K562 (cell line): Measurements from ENCODE around the gene MBD2. TPM values are rescaled to one million over a fixed set of nuclear protein-coding genes. Genes with fewer than 3 reads are reported as not detected.

Experiments used
- ADNP ChIP-seq: fragments of 200-800 bp; sonication (Bioruptor generic); IDR thresholded peaks from 2 replicates; pipeline ENCODE4 v1.6.1; 2016; ENCODE audit warnings: missing genetic modification characterization, missing compliant biosample characterization
- CCNT2 ChIP-seq: IDR thresholded peaks from 2 replicates; pipeline ENCODE4 v1.6.1; 2011; ENCODE audit warnings: borderline replicate concordance, low read depth, mild to moderate bottlenecking, moderate library complexity, mixed read lengths, low read length; ENCODE audit not compliant: insufficient read length; ENCODE audit errors: extremely low read depth
- EHMT2 ChIP-seq: fragments of 450-650 bp; IDR thresholded peaks from 2 replicates; pipeline ENCODE4 v1.6.1; 2018; ENCODE audit warnings: antibody characterized with exemption
- EP400 ChIP-seq: fragments of 450-650 bp; IDR thresholded peaks from 2 replicates; pipeline ENCODE4 v1.6.1; 2017; ENCODE audit warnings: antibody characterized with exemption, mild to moderate bottlenecking, moderate library complexity
- ETV1 ChIP-seq: fragments of 450-650 bp; conservative IDR thresholded peaks from 2 replicates; pipeline ENCODE4 v1.6.1; 2016; ENCODE audit warnings: missing genetic modification characterization, control low read depth, low read depth, missing compliant biosample characterization
- KLF1 ChIP-seq: fragments of 450-650 bp; IDR thresholded peaks from 2 replicates; pipeline ENCODE4 v1.6.1; 2016; ENCODE audit warnings: missing genetic modification characterization, missing compliant biosample characterization
- KLF6 ChIP-seq: fragments of 250-450 bp; sonication (Bioruptor Pico); IDR thresholded peaks from 2 replicates; pipeline ENCODE4 v1.4.0; 2020; ENCODE audit warnings: mild to moderate bottlenecking, moderate library complexity, borderline replicate concordance
- MCM7 ChIP-seq, 2 experiments: fragments of 450-650 bp; IDR thresholded peaks; 2 replicates each; pipeline ENCODE4 v1.6.1; 2016 to 2018
- PHF8 ChIP-seq: fragments of 200-600 bp; sonication (generic); IDR thresholded peaks from 2 replicates; pipeline ENCODE4 v1.6.1; 2012; ENCODE audit warnings: mixed run types, mild to moderate bottlenecking, inconsistent platforms, low read length, moderate library complexity, borderline replicate concordance
- POLR2B ChIP-seq: fragments of 450-650 bp; IDR thresholded peaks from 2 replicates; pipeline ENCODE4 v1.6.1; 2018; ENCODE audit warnings: low read depth; ENCODE audit not compliant: partially characterized antibody
- SRSF7 ChIP-seq: fragments of 200-400 bp; formaldehyde crosslinking; optimal IDR thresholded peaks from 2 replicates; pipeline ENCODE3; 2017; ENCODE audit warnings: mild to moderate bottlenecking, low read depth, low read length
- TAF1 ChIP-seq: IDR thresholded peaks from 2 replicates; pipeline ENCODE4 v1.6.1; 2011; ENCODE audit warnings: mild to moderate bottlenecking, low read length, moderate library complexity; ENCODE audit not compliant: insufficient read depth, control insufficient read depth, severe bottlenecking; ENCODE audit errors: extremely low read depth
- ZNF609 ChIP-seq: sonication (generic); formaldehyde crosslinking; IDR thresholded peaks from 2 replicates; pipeline ENCODE4 v1.8.1; 2023; ENCODE audit warnings: missing genetic modification reagents, mild to moderate bottlenecking, borderline replicate concordance
- ZNF764 ChIP-seq: fragments of 250-450 bp; sonication (Bioruptor Pico); IDR thresholded peaks from 2 replicates; pipeline ENCODE4 v1.4.0; 2020; ENCODE audit warnings: low read depth, mild to moderate bottlenecking, moderate library complexity
- polyA plus RNA-seq, 8 experiments: library from polyadenylated mRNA; depleted of rRNA in 4 of 8; stranded (reverse) in 5 of 8; unstranded in 3 of 8; fragments of >200 nt; fragmentation: Nextera tagmentation in 2 of 8; fragmentation: Illumina TruSeq in 1 of 8; extraction: Ambion mirVana in 2 of 8; extraction: Trizol in 1 of 8; gene quantifications; 2 replicates each; pipeline versions ENCODE4 v1.2.1 to v1.2.3, GENCODE V29; 2011 to 2014; ENCODE audit warnings: inconsistent platforms in 1 of 8, missing spikeins in 1 of 8
- total RNA-seq, 7 experiments: library from RNA; depleted of rRNA in 6 of 7; stranded (reverse); fragments of >200 nt in 6 of 7; fragmentation: Illumina TruSeq in 2 of 7; extraction: Trizol in 2 of 7; gene quantifications; 2 replicates each; pipeline versions ENCODE4 v1.2.1 to v1.2.3, GENCODE V29; 2011 to 2021; ENCODE audit warnings: low replicate concordance in 1 of 7
- TF ChIP-seq, protein P1 (sequence below): sonication (generic); formaldehyde crosslinking; IDR thresholded peaks from 2 replicates; pipeline ENCODE4 v1.8.1; 2023; ENCODE audit warnings: mild to moderate bottlenecking, missing genetic modification reagents
- TF ChIP-seq, protein P2 (sequence below): sonication (generic); formaldehyde crosslinking; IDR thresholded peaks from 2 replicates; pipeline ENCODE4 v1.8.0; 2022; ENCODE audit warnings: mild to moderate bottlenecking, missing genetic modification reagents

MBD2 gene
- total and polyA plus RNA-seq, 9 of the 15 experiments (the other 6 are each of a cell fraction or from before 2014, with no cell fraction given), result 4.4 to 40.2 (median 13.9) TPM

- TF ChIP-seq, protein P1, sequence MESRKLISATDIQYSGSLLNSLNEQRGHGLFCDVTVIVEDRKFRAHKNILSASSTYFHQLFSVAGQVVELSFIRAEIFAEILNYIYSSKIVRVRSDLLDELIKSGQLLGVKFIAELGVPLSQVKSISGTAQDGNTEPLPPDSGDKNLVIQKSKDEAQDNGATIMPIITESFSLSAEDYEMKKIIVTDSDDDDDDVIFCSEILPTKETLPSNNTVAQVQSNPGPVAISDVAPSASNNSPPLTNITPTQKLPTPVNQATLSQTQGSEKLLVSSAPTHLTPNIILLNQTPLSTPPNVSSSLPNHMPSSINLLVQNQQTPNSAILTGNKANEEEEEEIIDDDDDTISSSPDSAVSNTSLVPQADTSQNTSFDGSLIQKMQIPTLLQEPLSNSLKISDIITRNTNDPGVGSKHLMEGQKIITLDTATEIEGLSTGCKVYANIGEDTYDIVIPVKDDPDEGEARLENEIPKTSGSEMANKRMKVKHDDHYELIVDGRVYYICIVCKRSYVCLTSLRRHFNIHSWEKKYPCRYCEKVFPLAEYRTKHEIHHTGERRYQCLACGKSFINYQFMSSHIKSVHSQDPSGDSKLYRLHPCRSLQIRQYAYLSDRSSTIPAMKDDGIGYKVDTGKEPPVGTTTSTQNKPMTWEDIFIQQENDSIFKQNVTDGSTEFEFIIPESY (CRISPR knock-in tag), result 0 out of 2 replicates have a peak, but pooled peaks have one; percentile 14
- TF ChIP-seq POLR2B (no peak), PHF8 (peak; percentile 66; the same call in 1 of the 2 replicates), TAF1 (peak; percentile 21), ZNF764 (no peak), ETV1 (tag) (peak; percentile 50; the same call in 1 of the 2 replicates), ZNF609 (CRISPR knock-in tag) (no peak), ADNP (tag) (no peak), EP400 (peak; percentile 29; the same call in 1 of the 2 replicates), KLF1 (tag) (peak; percentile 88), KLF6 (CRISPR knock-in tag) (no peak), MCM7 (IDR thresholded peaks at IDR 0.05) (no peak), CCNT2 (peak; percentile 80), SRSF7 (no peak), EHMT2 (peak; percentile 51; the same call in 1 of the 2 replicates)
- TF ChIP-seq, protein P2, sequence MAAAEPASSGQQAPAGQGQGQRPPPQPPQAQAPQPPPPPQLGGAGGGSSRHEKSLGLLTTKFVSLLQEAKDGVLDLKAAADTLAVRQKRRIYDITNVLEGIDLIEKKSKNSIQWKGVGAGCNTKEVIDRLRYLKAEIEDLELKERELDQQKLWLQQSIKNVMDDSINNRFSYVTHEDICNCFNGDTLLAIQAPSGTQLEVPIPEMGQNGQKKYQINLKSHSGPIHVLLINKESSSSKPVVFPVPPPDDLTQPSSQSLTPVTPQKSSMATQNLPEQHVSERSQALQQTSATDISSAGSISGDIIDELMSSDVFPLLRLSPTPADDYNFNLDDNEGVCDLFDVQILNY (CRISPR knock-in tag), result no peak
Observed at GRCh38 chr18:54224379-54225014, at the start of gene MBD2 (continued).
